GM21528 (cell line): ENCODE results near the gene HSD17B2.
"Not testable (repeated sequence)": the region's sequence is repeated elsewhere in the genome, so short reads cannot be mapped to it uniquely, and the experiment has no call there.

ENCODE experiments used
- ATAC-seq: cut with Tn5 transposase; IDR thresholded peaks from one replicate; pipeline ENCODE4 v1.9.1; 2021; ENCODE audit warnings: mild to moderate bottlenecking, moderate library complexity; ENCODE audit not compliant: unreplicated experiment, low FRiP score

Gene HSD17B2

DNA sequence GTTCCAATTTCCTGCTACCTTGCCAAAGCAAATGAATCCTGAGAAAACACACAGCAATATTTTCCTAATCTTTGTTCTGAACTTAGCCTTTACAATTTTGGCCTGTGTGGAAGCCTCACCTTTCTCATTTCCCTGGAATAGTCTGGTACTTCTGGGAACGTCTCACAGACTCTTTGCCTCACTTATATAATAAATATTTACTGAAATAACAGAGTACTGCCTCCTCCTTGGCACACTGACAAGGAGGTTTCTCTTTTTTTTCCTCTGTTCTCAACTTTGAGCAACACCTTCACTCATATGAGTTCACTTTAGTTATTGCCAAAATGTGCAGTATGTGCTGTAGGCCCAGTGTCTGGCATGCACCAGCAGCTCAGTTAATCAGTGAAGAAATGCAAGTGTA, 37.3 kb downstream of the HSD17B2 start:
- ATAC-seq: no peak

DNA sequence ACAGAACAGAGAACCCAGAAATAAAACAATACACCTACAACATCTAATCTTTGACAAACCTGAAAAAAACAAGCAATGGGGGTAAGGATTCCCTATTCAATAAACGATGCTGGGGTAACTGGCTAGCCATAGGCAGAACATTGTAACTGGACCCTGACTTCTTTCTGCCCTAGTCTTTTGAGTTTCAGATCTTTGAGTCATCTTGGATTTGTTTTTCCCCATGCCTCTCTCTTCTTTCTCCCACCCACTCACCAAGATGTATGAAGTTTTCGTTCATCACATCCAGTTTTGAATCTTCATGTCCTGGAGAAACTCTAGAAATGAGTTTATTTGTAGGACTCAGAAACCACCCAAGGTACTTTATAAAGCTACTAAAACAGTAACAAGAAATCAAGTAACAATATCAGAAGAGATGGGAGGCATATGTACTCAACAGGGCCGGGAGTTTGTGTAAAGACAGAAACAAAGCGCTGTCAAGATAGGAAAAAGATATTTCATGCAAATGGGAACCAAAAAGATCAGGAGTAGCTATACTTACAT, 39.0 kb downstream of the HSD17B2 start:
- no peak for ATAC-seq

DNA sequence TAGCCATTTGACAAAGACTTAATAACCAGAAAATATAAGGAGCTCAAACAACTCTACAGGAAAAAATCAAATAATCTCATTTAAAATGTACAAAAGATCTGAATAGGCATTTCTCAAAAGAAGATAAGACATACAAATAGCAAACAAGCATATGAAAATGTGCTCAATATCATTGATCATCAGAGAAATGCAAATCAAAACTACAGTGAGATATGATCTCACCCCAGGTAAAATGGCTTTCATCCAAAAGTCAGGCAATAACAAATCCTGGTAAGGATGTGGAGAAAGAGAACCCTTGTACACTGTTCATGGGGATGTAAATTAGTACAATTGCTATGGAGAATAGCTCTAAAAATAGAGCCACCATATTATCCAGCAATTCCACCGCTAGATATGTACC, 43.1 kb downstream of the HSD17B2 start:
- ATAC-seq: no peak

DNA sequence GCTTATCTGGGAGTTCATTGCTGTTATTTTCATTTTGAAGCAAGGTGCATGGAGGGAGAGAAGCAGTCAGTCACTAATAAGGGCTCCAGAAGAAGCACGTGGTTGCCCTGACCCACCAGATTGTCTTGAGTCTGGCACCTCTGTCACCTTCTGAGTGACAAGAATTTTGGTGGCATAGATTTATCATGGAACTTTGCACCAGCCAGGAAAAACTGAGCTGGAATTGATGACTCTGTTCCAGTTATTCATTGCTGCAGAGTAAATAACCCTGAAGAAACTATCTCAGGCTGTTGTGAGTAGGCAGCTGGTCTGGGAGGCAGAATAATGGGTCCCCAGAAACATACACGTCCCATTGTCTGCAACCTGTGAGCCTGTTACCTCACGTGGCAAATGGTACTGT, 44.8 kb downstream of the HSD17B2 start:
- no peak for ATAC-seq

DNA sequence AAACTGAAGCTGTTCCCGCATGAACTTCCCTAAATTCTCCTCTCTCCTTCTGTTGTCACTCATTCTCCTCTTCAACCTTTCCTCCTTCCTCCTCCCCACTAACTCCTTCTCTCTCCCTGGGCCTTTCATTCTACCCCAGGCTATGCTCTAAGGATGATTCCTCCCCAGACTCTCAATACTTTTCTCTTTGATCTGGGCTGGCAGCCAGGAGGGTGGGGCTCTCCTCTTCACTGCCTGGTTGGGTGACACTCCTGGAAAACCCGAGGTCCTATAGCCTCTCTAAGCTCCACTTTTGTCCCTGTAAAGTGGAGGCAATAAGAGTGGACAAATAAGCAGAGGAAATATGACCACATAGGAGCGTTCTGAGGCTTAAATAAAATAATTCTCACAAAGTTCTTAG, 46.2 kb downstream of the HSD17B2 start:
- ATAC-seq: no peak

DNA sequence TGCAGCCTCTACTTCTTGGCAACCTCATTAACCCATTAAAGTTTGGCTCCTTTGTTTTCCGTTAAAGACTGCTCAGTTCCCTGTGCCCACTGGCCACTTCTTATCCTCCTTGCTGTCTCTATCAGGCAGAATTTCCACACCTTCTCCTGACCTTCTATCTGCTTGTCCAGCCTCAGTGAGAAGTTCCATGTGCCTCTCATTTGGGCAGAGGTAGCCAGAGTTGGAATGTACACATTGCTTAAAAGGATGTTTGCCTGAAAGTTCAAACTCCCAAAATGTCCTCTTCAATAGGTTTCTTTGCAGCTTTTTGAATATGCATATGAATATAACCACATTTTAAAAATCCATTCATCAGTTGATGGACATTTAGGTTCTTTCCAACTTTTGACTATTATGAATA, 47.0 kb downstream of the HSD17B2 start:
- ATAC-seq: no peak

DNA sequence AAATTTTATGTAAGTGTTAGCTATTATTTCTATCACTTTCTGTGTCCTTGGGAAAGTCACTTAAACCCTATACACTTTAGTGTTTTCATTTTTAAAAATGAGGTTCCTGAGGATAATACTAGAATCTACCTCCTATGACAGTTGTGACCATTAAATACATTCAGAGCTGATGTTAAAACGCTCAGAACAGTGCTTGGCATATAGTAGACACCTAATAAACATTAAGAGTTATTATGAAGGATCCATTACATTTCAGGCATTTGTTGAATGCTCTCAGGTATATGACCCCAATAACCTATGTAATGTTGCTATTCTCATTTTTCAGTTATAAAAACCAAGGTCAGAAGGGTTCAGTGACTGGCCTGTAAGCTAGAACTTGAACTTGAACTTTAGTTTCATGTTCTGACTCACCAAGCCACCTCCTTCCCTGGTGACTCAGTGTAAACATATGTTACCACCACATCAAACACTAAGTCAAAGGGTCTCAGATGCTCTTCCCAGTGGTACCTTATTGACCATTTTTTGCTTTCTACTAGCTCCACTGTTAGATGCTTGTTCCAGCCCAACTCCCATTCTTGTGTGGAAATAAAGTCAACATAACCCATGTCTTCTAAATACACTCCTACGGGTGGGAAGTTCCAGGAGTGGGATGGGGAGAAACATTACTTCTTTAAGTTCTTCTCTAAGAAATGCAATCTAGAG, 47.6 kb downstream of the HSD17B2 start:
- ATAC-seq: no peak

DNA sequence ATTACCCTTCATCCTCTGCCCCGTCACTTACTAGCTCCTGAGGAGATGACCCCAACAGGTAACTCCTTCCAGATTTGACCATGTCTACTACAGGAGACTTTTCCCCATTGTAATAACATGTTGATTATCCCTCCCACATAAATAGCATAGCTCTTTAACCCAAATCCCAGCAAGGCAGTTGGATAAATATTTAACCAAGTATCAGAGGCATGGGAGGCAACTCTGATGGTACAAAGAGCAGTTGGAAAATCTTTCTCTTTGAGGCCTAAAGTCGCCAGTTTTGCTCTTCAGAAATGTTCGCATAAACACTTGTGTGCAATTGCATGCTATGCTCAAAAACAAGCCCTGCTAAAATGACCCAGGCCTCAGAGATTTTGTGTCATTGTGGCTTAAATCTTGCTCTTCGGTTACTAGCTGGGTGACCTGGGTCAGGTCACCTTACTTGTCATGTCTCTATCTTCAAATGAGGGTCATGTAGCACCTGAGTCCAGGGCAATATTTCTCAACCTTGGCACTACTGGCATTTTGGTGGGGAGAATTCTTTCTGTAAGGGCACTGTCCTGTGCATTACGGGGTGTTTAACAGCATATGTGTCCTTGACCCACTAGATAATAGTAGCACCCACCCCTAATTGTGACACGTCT, 48.8 kb downstream of the HSD17B2 start:
- ATAC-seq: no peak

DNA sequence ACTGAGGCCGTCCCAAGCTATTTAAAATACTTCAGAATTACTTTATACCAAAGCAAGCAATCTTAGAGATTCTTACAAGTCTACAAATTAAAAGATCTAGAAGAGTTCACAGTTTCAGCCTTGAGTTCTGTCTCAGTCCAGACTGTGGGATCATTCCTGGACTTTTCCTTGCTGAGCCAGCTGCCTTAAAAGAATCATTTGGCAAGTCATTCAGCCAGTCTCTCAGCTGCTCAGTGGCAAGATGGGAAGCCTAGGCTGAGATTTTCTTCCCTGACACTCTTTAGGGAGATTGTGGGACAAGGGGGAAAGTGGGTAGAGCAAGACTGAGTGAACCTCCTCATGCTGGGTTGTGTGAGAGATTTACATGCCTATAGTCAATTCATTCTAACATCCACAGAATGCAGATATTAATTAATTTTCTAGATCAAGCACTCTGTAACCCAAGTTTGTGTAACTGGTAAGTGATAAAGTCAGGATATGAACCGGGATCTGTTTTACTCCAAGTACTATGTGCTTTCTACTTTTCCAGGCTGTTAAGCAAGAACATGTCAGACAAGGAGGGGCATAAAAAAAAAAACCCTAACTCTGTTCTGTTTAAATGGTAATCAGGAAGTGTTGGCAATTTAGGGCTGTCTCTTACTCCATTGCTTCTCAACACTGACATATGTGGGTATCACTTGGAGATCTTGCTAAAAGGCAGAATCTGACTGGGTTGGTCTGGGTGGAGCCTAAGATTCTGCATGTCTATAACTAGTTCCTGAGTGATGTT, 50.1 kb downstream of the HSD17B2 start:
- ATAC-seq: no peak

DNA sequence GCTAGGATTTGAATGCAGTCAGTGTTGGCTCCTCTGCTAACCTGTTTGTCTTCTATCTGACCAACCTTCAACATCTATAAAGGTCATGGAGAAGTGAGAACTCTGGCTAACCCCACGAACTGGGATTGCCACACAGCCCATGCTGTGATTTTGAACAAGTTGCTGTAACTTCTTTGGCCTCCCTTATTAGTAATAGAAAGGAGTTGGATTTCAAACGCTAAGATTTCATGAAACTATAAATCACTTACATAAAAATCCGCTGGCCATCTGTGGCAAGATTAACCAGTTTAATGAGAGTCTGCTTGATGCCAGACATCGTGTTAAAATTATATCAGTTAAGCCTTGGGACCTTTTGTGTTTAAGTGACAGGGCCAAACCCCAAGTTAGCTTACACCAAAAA, 53.4 kb downstream of the HSD17B2 start:
- ATAC-seq: no peak

DNA sequence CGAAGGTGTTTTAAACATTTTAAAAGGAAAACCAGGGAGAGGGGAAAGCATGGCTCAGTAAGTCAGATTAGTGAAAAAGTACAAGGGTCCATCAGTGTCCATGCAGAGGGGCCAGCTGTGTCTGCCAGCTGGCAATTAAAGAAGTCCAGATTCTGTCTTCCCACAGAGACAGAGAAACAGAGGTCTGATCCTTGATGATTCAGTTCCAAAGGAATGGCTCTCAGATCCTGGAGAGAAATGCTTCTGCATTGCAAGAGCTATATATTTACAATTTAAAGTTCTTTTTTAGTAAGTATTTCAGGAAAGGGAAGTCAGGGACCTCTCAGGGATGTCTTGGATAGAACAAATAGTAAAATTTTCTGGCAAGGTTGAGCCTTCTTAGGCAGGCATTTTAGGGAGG, 56.2 kb downstream of the HSD17B2 start:
- no peak for ATAC-seq

DNA sequence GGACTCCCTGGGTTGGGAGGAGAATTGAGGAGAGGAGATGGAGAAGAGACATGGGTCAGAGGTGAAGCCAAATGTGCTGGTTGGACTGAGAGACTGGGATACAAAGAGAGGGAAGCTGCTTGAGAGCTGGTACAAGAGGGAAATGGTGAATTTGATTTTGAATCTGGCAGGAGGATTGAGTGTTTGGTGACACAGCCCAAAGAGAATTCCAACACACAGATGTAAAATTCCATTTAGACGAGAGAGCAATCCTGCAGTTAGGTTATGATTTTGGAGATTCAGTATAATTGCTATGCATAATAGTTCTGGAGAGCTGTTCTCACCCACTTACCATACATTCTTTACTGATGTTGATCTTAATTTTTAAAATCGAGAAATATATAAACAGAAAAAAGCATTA, 57.7 kb downstream of the HSD17B2 start:
- no peak for ATAC-seq

DNA sequence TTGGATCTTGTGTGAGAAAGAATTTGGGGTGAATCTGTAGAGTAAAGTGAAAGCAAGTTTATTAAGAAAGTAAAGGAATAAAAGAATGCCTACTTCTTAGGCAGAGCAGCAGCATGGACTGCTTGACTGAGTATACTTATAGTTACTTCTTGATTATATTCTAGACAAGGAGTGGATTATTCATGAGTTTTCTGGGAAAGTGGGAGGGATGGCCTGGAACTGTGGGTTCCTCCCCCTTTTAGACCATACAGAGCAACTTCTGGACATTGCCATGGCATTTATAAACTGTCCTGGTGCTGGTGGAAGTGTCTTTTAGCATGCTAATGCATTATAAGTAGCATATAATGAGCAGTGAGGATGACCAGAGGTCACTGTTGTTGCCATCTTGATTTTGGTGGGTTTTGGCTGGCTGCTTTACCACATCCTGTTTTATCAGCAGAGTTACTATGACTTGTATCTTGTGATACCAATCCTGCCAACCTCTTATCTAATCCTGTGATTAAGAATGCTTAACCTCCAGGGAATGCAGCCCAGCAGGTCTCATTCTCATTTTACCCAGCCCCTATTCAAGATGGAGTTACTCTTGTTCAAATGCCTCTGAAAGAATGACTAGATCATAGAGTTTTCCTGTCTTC, 58.7 kb downstream of the HSD17B2 start:
- ATAC-seq: no peak

DNA sequence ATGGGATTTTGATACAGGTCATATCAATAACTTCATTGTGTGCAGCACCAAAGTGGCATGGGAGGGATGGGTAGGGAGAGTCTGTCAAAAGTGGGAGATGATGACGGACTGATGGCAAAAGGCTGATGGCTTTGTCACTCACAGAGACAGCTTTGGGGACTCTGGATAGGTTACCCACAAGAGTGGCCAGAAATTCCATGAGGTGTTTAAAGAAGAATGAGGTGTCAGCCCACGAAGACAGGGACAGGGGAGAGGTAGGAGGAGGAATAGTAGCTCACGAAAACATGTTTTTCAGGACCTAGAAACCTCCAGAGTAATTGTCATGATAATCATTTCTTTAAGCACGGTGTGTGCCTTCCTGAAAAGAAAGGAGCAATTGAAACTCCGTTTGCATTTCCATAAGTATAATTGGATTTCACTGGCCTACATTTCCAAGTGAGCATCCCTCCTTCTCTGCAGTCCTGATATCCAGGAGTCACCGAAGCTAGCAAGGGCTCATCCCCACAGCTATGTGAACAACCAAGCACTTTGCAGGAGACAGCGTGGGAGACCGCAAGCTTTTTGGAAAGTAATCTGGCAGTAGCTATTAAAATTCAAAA, 60.0 kb downstream of the HSD17B2 start:
- ATAC-seq: no peak

DNA sequence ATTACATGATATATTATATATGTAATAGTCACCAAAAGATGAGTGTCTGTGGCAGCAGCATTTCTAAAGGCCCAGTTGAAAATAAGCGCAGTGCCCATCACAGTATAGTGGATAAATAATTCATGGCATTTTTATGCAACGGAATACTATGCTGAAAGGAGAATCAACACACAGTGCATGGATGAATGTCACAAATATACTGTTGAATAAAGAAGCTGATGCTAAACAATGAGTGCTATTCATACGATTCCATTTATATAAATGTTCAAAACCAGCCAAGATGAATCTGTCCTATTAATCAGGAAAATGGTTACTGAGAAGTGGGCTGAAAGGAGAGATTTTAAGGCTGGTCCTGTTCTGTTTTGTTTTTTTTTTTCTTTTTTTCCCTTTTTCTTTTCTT, 61.6 kb downstream of the HSD17B2 start:
- no peak for ATAC-seq

DNA sequence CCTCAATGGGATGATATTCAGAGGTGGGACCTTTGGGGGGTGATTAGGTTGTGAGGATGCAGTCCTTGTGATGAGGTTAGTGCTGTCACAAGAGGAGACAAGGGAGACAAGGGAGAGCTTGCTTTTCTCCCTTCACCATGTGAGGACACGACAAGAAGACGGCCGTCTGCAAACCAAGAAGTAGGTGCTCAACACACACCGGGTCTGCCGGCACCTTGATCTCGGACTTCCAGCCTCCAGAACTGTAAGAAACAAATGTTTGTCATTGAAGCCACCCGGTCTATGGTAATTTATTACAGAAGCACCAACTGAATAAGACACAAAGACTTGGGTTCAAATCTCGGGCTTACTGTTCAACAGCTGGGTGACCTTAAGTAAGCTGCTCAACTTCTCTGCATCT, 70.1 kb downstream of the HSD17B2 start:
- no peak for ATAC-seq

DNA sequence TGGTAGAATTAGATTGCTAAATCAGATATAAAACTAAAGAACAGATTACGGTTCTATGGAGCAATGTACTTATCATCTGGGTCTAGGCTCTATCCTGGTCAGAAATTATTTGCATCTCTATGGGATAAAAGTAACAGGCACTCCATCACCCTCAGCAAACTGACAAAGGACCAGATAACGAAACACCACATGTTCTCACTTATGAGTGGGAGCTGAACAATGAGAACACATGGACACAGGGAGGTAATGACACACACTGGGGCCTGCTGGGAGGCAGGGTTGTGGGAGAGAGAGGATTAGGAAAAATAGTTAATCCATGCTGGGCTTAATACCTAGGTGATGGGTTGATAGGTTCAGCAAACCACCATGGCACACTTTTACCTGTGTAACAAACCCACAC, 73.0 kb downstream of the HSD17B2 start:
- no peak for ATAC-seq

DNA sequence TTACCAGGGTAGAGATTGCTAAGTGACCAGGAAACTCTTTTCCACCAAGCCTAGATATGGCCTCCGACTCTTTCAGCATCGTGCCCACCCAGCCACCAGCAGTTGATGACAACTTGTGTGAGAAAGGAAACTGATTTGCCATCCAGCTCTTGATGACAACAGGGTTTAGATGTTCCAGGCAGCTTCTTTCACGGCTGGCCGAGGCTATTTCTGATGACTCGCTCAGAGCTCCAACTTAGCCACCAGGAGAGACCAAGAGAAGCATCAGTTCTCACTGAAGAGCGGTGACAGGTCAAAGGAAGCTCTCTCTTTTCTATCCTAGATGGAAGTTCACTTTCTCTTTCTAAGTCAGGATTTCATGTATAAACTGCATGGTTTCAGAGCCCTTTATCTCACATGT, 73.7 kb downstream of the HSD17B2 start:
- no peak for ATAC-seq

DNA sequence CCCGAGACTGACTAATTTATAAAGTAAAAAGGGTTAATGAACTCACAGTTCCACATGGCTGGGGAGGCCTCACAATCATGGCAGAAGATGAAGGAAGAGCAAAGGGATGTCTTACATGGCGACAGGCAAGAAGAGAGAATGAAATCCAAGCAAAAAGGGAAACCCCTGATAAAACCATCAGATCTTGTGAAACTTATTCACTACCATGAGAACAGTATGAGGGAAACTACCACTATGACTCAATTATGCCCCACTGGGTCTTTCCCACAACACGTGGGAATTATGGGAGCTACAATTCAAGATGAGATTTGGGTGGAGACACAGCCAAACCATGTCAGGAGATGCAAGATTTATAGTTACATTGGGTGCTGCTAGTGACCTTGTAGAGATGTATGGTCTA, 74.2 kb downstream of the HSD17B2 start:
- not testable (repeated sequence) for ATAC-seq

DNA sequence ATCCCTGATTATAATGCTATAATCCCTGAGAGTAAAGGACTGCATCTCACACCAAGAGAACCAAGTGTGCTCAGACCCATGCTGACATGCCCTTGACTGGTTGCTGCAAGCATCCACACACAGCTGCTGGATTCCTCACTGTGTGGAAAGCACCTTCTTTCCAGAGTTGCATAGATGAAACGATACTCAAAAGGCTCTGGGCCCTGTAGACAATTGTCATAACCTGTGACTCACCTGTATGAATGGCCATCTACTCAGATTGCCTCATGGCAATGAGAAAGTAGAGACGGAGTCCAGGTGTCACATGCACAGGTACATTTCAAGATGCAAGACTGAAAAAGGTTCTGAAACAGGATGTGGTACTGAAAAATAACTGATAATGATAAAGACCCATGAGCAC, 76.9 kb downstream of the HSD17B2 start:
- no peak for ATAC-seq

DNA sequence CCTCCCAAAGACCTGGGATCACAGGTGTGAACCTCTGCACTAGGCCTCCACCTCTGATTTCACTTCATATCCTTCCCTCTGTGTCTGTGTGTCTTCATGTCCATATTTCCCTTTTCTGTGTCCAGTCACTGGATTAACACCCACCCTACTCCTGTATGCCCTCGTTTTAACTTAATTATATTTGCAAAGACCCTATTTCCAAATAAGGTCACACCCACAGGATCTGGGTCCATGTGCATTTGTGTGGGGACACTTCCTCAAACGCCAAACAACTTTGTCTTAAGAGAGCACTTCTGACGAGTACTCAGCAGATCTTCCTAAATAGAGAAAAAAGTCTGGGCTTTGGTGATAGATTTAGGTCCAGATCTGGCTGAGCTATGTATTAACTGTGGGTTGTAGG, 78.7 kb downstream of the HSD17B2 start:
- no peak for ATAC-seq
